IPS-20b (cell line): Measurements from ENCODE around the gene GIT2.

Source experiments
- H3K27ac ChIP-seq: one replicate; pipeline ENCODE4 v1.5.1; 2013; ENCODE audit warnings: low read length
- H3K27me3 ChIP-seq: 2 replicates; pipeline ENCODE4 v1.6.1; 2013; ENCODE audit warnings: mild to moderate bottlenecking, low read length, inconsistent platforms; ENCODE audit not compliant: insufficient read depth
- H3K36me3 ChIP-seq: 2 replicates; pipeline ENCODE4 v1.6.1; 2013; ENCODE audit warnings: low read depth, mild to moderate bottlenecking, inconsistent platforms, low read length, moderate library complexity; ENCODE audit not compliant: insufficient read depth
- H3K4me1 ChIP-seq: 2 replicates; pipeline ENCODE4 v1.6.1; 2013; ENCODE audit warnings: mild to moderate bottlenecking, control low read depth, inconsistent platforms, low read length, moderate library complexity; ENCODE audit not compliant: insufficient read depth
- H3K4me3 ChIP-seq: 2 replicates; pipeline ENCODE4 v1.5.1; 2013; ENCODE audit warnings: mild to moderate bottlenecking, low read length, inconsistent platforms
- H3K9ac ChIP-seq: 2 replicates; pipeline ENCODE4 v1.6.1; 2013; ENCODE audit warnings: low read depth, mild to moderate bottlenecking, inconsistent platforms, low read length, moderate library complexity
- H3K9me3 ChIP-seq: 2 replicates; pipeline ENCODE4 v1.6.1; 2013; ENCODE audit warnings: mild to moderate bottlenecking, low read depth, low read length, inconsistent platforms; ENCODE audit not compliant: insufficient read depth

Gene GIT2, protein sequence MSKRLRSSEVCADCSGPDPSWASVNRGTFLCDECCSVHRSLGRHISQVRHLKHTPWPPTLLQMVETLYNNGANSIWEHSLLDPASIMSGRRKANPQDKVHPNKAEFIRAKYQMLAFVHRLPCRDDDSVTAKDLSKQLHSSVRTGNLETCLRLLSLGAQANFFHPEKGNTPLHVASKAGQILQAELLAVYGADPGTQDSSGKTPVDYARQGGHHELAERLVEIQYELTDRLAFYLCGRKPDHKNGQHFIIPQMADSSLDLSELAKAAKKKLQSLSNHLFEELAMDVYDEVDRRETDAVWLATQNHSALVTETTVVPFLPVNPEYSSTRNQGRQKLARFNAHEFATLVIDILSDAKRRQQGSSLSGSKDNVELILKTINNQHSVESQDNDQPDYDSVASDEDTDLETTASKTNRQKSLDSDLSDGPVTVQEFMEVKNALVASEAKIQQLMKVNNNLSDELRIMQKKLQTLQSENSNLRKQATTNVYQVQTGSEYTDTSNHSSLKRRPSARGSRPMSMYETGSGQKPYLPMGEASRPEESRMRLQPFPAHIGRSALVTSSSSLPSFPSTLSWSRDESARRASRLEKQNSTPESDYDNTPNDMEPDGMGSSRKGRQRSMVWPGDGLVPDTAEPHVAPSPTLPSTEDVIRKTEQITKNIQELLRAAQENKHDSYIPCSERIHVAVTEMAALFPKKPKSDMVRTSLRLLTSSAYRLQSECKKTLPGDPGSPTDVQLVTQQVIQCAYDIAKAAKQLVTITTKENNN

DNA sequence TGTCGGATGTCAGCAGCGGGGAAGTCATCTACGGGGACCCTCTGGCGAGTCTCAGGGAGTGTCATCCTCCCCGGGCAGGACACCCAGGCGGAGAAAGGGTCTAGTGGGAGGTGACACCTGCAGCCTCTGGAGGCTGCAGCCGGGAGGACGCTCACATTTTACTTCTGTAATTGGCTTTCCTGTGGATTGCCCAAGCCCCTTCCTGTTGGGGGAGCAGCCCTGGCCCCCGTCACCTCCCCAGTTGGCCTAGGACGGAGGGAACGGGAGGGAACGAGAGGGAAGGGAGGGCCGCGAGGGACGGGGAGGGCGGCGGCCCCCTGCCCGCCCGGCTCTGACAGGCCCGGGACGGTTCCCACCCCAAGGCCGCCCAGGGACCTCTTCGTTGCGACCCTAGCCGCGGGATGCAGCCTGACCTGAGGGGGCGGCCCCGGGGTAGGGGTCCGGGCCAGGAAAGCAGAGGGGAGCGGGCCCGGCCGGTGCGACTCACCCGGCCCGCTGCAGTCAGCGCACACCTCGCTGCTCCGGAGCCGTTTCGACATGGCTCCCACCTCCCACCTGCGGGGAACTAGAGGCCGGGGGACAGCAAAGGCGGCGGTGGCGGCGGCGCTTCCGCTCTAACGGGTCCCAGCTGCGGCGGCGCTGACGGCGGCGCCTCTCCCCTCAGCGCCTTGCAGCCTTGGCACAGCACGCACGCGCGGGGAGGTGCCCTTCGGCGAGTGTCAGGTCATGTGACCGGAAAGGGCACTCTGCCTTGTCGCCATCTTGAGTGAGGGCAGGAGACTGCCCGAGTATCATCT is at the start of gene GIT2:
TSS of gene GIT2 (minus strand) at position 683 of the 797 bp plus-strand sequence. CDS start at position 539, 144 bp downstream.
- Histone ChIP-seq H3K9ac (peak within 1 kb of the TSS; percentile 80), H3K4me1 (0 out of 2 replicates have a peak, but pooled peaks cover 3% of the 10 kb centered on the region), H3K9me3 (no peaks in the 10 kb centered on the region), H3K27ac (no peak within 1 kb of the TSS), H3K27me3 (peaks cover 14% of the 10 kb centered on the region), H3K36me3 (no peaks in the 10 kb centered on the region; the same call in 1 of the 2 replicates), H3K4me3 (peak within 1 kb of the TSS; percentile 87)

DNA sequence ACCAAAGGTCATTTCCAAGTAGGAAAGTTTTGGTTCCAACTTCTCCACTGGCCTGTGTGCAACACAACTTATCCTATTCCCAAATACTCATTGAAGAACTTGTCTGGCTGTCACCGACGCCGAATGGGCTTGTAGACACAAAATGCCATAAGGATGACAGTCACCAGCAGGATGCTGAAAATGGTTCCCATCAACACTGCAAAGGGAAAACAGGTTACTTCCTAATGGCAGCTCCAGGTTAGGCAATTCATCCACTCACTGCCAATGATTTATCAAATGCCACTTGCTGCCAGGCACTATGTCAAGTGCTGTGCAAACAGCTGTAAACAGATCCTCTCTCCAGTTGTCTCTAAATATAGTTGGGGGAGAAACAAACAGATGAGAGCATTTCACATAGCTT is 46.1 kb upstream of the GIT2 start:
- H3K36me3 ChIP-seq = peaks cover 19% of the 10 kb centered on the region
- peaks cover 12% of the 10 kb centered on the region; the same call in 1 of the 2 replicates for H3K4me1 ChIP-seq
- no peak overlapping the region for H3K9ac ChIP-seq
- no peaks in the 10 kb centered on the region for H3K9me3 ChIP-seq
- no peak overlapping the region for H3K27ac ChIP-seq
- no peaks in the 10 kb centered on the region for H3K27me3 ChIP-seq
- H3K4me3 ChIP-seq = no peak overlapping the region

DNA sequence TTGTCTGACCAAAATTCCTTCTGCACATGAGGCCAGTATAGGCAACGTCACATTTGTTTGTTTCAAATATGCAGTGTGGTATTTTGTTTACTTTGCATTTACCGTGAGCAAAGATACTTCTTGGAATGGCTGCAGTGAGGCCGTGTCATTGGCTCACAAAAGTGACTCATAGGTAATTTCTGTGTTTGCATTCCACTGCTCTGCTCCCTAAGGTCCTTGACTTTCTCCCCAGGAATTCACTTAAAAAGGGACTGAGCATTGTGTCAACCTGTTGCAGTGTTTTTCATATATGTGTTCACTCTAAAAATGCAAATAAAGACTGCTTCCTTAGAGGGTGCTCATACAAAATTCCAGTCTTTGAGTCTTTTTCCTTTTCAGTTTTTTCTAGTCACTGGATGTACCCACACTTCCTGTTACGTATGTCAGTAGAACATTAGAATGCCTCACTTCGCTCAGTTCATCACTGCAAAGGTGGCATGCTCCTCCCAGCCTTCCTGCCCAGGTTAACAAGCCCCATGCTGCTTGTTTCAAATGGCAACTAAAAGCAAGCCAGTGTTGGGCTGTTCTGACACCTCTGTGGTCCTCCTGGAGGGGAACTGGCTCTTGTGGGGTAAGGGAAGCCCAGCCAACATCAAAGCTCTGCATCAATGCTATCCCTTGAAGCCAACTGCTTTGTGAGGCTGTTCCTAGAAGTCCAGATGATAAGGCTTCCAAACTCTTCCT is 43.1 kb upstream of the GIT2 start:
- H3K27me3 ChIP-seq = no peaks in the 10 kb centered on the region
- peaks cover 29% of the 10 kb centered on the region for H3K36me3 ChIP-seq
- no peaks in the 10 kb centered on the region for H3K9me3 ChIP-seq
- no peak overlapping the region for H3K27ac ChIP-seq
- H3K4me3 ChIP-seq = no peak overlapping the region
- H3K9ac ChIP-seq = no peak overlapping the region
- peaks cover 12% of the 10 kb centered on the region; the same call in 1 of the 2 replicates for H3K4me1 ChIP-seq

DNA sequence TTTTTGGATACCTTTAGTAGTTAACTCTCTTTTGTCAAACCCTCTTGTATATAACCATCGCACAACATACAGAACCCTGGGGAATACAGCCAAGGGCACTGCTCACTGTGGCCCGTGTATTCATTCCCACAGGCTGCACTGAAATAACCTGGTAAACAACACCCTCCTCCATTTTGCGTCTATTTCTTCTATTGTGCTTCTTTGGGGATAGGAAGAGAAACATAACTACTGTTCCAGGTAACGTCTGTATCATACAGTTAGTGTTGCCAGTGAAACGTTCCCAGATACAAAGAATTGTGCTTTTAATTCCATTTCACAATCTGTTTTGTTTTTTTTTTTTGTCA is 42.5 kb upstream of the GIT2 start:
- H3K27ac ChIP-seq = no peak overlapping the region
- no peak overlapping the region for H3K9ac ChIP-seq
- H3K4me1 ChIP-seq = peaks cover 12% of the 10 kb centered on the region; the same call in 1 of the 2 replicates
- no peaks in the 10 kb centered on the region for H3K9me3 ChIP-seq
- H3K36me3 ChIP-seq = peaks cover 32% of the 10 kb centered on the region
- H3K27me3 ChIP-seq = no peaks in the 10 kb centered on the region
- H3K4me3 ChIP-seq = no peak overlapping the region

DNA sequence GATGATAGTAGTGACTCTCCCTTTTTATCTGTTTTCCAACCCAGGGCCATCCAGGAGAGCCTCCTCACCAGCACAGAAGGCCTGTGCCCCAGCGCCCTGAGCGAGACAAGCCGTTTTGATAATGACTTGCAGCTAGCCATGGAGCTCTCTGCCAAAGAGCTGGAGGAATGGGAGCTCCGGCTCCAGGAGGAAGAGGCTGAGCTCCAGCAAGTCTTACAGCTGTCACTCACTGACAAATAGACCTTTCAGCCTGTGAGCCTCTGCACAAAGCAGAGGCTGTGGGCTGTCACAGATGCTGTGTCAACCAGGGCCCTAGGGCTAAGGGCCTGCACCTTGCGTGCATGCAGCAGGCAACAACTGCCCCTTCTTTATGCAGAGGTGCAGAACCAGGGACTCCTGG is 41.1 kb upstream of the GIT2 start:
- Histone ChIP-seq H3K9ac (no peak overlapping the region), H3K27ac (no peak overlapping the region), H3K27me3 (no peaks in the 10 kb centered on the region), H3K4me1 (peaks cover 12% of the 10 kb centered on the region; the same call in 1 of the 2 replicates), H3K4me3 (no peak overlapping the region), H3K9me3 (no peaks in the 10 kb centered on the region), H3K36me3 (peaks cover 35% of the 10 kb centered on the region)

DNA sequence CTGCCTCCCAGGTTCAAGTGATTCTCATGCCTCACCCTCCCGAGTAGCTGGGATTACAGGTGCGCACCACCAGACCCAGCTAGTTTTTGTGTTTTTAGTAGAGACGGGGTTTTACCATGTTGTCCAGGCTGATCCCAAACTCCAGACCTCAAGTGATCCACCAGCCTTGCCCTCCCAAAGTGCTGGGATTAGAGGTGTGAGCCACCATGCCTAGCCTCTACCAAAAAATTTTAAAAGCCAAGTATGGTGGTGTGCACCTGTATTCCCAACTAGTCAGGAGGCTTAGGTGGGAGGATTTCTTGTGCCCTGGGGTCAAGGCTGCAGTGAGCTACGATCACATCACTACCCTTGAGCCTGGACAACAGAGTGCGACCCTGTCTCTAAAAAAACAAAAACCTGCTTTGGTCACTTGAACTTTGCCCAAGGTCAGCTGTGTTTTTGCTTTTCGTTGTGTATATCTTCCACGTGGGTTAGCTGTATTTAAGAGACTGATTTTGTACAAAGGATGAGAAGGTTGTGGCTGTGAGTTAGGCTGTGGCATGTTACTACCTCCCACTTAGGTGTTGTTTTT is 39.5 kb upstream of the GIT2 start:
- H3K4me1 ChIP-seq = peaks cover 12% of the 10 kb centered on the region; the same call in 1 of the 2 replicates
- H3K4me3 ChIP-seq = no peak overlapping the region
- H3K9ac ChIP-seq = no peak overlapping the region
- H3K27me3 ChIP-seq = no peaks in the 10 kb centered on the region
- H3K27ac ChIP-seq = no peak overlapping the region
- no peaks in the 10 kb centered on the region for H3K9me3 ChIP-seq
- peaks cover 23% of the 10 kb centered on the region; the same call in 1 of the 2 replicates for H3K36me3 ChIP-seq

DNA sequence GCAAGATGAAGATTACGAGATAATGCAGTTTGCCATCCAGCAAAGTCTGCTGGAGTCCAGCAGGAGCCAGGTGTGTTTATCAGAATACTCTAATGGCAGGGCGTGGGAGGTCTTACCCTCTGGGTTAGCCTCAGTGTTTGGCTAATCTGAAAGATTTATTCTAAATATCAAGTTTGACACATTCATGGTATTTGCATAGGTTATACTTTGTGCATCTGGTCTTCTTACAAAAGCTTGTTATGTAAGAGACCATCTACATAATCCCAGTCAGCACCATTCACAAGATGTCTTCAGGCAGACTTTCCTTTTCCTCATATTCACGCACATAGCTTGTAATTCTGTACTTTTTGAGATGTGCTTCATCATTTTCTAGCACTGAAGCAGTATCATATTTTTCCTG is 37.7 kb upstream of the GIT2 start:
- Histone ChIP-seq H3K27ac (no peak overlapping the region), H3K9ac (no peak overlapping the region), H3K9me3 (no peaks in the 10 kb centered on the region), H3K27me3 (no peaks in the 10 kb centered on the region), H3K4me3 (no peak overlapping the region), H3K36me3 (peaks cover 26% of the 10 kb centered on the region), H3K4me1 (peaks cover 6% of the 10 kb centered on the region; the same call in 1 of the 2 replicates)

DNA sequence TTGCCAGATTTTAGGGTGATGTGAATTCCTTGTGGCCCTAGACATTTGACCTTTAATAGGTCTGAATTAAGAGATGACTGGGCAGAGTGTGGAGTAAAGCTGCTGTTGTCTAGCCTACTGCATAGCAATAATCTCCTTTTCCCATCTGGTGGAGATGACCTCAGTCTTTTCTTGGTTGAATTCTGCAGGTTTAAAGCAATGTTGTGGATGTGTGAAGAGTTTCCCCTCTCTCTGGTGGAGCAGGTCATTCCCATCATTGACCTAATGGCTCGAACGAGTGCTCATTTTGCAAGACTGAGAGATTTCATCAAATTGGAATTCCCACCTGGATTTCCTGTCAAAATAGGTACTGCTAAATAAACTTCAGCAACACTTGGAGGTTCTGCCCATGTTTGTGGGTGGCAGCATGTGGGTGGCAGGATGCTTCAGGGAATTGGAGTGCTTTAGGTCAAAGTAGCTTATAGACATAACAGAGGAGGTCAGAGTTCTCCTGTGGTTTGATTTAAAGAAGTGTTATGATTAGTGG is 33.2 kb upstream of the GIT2 start:
- Histone ChIP-seq H3K27ac (no peak overlapping the region), H3K27me3 (no peaks in the 10 kb centered on the region), H3K9ac (no peak overlapping the region), H3K9me3 (no peaks in the 10 kb centered on the region), H3K4me3 (no peak overlapping the region), H3K4me1 (peaks cover under 1% of the 10 kb centered on the region; the same call in 1 of the 2 replicates), H3K36me3 (peaks cover 22% of the 10 kb centered on the region)

DNA sequence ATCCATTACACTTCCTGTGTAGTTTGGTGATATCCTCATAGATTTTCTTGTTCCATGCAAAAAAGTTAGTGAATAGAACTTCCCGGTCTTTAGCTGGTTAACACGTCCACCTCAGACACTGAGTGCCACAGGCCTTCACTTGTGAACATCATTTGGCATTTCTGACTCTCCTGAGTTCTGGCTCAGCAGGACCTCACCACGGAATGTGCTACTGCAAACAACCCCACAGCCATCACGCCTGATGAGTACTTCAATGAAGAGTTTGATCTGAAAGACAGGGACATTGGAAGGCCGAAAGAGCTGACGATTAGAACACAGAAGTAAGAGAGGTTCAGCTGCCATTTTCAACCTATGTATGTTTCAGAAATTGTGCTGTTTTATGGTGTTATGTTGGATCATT is 32.2 kb upstream of the GIT2 start:
- Histone ChIP-seq H3K9ac (no peak overlapping the region), H3K27ac (no peak overlapping the region), H3K36me3 (peaks cover 18% of the 10 kb centered on the region)

DNA sequence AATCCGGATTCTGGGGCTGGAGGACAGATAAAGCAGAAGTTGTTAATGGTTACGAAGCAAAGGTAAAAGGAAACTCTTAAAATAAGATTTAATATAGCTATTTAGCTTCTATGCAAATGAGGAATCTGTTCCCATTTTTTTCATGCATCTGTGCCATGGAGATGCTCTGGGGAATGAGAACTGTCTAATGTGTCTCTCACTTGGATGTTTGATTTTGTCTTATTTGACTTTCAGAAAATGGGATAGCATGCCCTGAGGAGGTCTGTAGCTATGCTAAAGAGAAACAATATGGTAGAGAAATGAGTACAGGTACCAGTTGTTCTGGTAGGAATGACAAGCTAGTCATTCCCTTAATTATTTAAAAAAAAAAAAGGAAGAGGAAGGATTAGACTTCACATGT is 27.9 kb upstream of the GIT2 start:
- Histone ChIP-seq H3K9me3 (no peaks in the 10 kb centered on the region), H3K27ac (no peak overlapping the region), H3K4me3 (no peak overlapping the region), H3K27me3 (no peaks in the 10 kb centered on the region), H3K9ac (no peak overlapping the region), H3K4me1 (peaks cover 13% of the 10 kb centered on the region; the same call in 1 of the 2 replicates), H3K36me3 (peaks cover 14% of the 10 kb centered on the region; the same call in 1 of the 2 replicates)

More for the DNA sequence above, 32.2 kb upstream of the GIT2 start:
- no peaks in the 10 kb centered on the region for H3K27me3 ChIP-seq
- H3K9me3 ChIP-seq = no peaks in the 10 kb centered on the region
- H3K4me3 ChIP-seq = no peak overlapping the region
- H3K4me1 ChIP-seq = peaks cover 9% of the 10 kb centered on the region; the same call in 1 of the 2 replicates
